ENCODE data around the gene PPP1R1A. TPM values are rescaled to one million over a fixed set of nuclear protein-coding genes. Genes with fewer than 3 reads are reported as not detected.

The PPP1R1A gene
- total RNA-seq, 1 donor from 2014 or later: not detected

DNA sequence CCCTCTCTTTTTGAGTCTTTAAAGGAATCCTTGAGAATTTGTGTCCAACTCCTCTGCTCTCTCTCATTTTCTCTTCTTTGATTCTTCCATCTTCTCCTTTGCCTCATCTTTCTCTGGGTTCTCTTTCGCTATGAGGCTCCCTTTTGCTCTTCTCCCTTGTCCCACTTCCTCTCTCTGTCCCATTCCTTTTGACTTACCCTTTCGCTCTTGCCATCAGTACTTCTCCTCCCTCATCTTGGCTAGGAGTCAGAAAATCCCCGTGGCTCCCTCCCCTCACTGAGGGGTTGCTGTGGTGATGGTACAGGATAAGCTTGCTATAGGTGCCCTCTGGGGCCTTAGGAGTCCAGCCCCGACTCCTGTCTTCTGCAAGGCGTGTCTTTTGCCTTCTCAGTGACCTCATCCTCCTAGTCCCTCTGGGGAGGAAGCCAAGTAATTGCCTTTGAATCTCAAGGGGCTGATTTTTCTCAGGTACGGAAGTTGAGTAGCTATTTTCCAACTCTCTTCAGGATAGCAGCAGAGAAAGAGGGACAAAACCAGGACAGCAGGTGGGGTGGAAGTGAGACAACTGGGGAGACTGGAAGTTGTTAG lies 32.7 kb downstream of the PPP1R1A start:
- TF ChIP-seq, protein P1, sequence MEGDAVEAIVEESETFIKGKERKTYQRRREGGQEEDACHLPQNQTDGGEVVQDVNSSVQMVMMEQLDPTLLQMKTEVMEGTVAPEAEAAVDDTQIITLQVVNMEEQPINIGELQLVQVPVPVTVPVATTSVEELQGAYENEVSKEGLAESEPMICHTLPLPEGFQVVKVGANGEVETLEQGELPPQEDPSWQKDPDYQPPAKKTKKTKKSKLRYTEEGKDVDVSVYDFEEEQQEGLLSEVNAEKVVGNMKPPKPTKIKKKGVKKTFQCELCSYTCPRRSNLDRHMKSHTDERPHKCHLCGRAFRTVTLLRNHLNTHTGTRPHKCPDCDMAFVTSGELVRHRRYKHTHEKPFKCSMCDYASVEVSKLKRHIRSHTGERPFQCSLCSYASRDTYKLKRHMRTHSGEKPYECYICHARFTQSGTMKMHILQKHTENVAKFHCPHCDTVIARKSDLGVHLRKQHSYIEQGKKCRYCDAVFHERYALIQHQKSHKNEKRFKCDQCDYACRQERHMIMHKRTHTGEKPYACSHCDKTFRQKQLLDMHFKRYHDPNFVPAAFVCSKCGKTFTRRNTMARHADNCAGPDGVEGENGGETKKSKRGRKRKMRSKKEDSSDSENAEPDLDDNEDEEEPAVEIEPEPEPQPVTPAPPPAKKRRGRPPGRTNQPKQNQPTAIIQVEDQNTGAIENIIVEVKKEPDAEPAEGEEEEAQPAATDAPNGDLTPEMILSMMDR (IDR thresholded peaks at IDR 0.05; ENCODE audit: insufficient read depth, low read length, severe bottlenecking): no peak
- Histone ChIP-seq H3K36me3 (ENCODE audit: control insufficient read depth, insufficient read depth, low read length) (no peaks in the 10 kb centered on the region), H3K4me3 (ENCODE audit: low read depth, low read length) (no peak overlapping the region), H3K27me3 (ENCODE audit: control insufficient read depth, insufficient read depth, low read length) (peaks cover 1% of the 10 kb centered on the region)
- no peak for DNase-seq (ENCODE audit: low read depth)
- no peak for FAIRE-seq

DNA sequence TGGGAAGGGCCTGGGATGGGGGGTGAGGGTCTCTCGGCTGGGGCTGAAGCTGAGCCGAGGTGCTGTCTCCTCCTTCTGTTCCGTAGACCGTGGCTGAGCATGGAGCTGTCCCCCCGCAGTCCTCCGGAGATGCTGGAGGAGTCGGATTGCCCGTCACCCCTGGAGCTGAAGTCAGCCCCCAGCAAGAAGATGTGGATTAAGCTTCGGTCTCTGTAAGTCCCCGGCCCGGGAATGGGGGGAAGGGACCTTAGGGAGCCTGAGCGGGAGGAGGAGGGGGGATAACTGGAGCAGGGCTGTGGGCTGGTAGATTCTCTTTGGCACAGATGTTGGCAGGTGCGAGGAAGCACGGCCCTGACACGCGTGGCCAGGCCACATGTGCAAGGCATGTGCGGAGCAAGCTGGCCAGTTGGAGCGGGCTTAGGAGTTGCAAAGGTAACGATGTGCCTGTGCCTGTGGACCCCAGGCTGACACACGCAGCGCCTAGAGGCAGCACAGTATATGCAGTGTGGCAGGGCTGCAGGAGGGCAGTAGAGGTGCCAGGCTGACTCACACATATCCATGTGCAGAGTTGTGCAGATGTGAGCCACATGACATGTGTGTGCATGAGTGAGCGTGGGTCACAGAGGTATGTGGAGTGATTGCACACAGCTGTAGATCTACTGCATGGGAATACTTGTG lies 38.5 kb downstream of the PPP1R1A start:
- FAIRE-seq: peak; percentile 98
- Histone ChIP-seq H3K36me3 (ENCODE audit: control insufficient read depth, insufficient read depth, low read length) (no peaks in the 10 kb centered on the region), H3K27me3 (ENCODE audit: control insufficient read depth, insufficient read depth, low read length) (peaks cover 12% of the 10 kb centered on the region), H3K4me3 (ENCODE audit: low read depth, low read length) (peak overlapping the region; percentile 19)
- TF ChIP-seq, protein P1 (IDR thresholded peaks at IDR 0.05; ENCODE audit: insufficient read depth, low read length, severe bottlenecking): peak; percentile 7
- peak; percentile 92 for DNase-seq (ENCODE audit: low read depth)

DNA sequence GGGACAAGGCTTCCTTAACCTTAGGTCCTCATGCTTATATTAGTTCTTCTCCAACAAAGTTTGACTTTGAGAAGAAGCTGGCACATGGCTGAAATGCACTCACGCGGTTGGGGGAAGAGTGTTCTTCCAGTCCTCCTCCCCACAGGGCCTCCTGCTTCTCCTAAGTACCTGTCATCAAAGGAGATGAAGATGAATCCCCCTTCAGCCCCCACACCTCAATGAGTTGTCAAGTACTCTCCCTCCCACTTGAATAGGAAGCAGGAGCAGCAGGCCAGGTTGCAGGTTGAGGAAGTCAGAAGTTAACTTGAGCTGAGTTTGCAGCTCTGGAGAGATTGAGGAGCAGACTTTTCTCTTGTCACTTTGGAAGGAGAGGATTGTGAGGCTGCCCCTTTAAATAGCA lies 41.9 kb downstream of the PPP1R1A start:
- TF ChIP-seq, protein P1 (IDR thresholded peaks at IDR 0.05; ENCODE audit: insufficient read depth, low read length, severe bottlenecking): no peak
- no peak for FAIRE-seq

DNA sequence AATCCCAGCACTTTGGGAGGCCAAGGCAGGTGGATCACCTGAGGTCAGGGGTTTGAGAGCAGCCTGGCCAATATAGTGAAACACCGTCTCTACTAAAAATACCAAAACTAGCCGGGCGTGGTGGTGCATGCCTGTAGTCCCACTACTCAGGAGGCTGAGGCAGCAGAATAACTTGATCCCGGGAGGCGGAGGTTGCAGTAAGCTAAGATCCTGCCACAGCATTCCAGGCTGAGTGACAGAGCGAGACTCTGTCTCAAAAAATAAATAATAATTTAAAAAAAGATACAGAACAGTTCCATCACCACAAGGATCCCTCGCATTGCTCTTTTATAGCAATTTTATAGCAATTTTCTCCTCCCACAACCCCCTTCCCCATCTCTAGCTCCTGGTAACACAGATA lies 43.7 kb downstream of the PPP1R1A start:
- DNase-seq (ENCODE audit: low read depth): no peak
- Histone ChIP-seq H3K36me3 (ENCODE audit: control insufficient read depth, insufficient read depth, low read length) (no peaks in the 10 kb centered on the region), H3K27me3 (ENCODE audit: control insufficient read depth, insufficient read depth, low read length) (peaks cover 8% of the 10 kb centered on the region), H3K4me3 (ENCODE audit: low read depth, low read length) (no peak overlapping the region)
- FAIRE-seq: no peak
- TF ChIP-seq, protein P1 (IDR thresholded peaks at IDR 0.05; ENCODE audit: insufficient read depth, low read length, severe bottlenecking): no peak

More for the DNA sequence above, 41.9 kb downstream of the PPP1R1A start:
- H3K27me3 ChIP-seq (ENCODE audit: control insufficient read depth, insufficient read depth, low read length): peaks cover 12% of the 10 kb centered on the region
- H3K36me3 ChIP-seq (ENCODE audit: control insufficient read depth, insufficient read depth, low read length): no peaks in the 10 kb centered on the region
- DNase-seq (ENCODE audit: low read depth): no peak
- H3K4me3 ChIP-seq (ENCODE audit: low read depth, low read length): no peak overlapping the region

DNA sequence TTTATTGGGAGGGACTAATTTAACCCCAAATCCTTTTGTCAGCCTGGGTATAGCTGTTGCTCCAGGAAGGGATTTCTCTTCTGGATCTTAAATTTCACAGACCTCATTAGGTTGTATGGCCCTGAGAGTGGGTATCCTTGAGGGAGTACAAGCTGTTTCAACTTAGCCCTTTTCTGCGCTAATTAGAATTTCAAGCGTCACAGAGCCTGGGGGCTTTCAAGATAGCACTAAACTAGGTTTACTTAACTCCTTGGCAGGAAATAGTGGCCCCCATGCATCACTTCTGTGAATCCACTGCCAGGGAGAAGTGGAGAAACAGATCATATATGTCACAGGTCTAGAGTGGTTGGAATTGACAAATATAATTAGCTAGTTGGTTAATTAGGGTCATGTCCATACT lies 44.9 kb downstream of the PPP1R1A start:
- TF ChIP-seq, protein P1 (IDR thresholded peaks at IDR 0.05; ENCODE audit: insufficient read depth, low read length, severe bottlenecking): no peak
- H3K36me3 ChIP-seq (ENCODE audit: control insufficient read depth, insufficient read depth, low read length): no peaks in the 10 kb centered on the region
- H3K4me3 ChIP-seq (ENCODE audit: low read depth, low read length): no peak overlapping the region
- DNase-seq (ENCODE audit: low read depth) (no peak), FAIRE-seq (no peak)
- peaks cover 2% of the 10 kb centered on the region for H3K27me3 ChIP-seq (ENCODE audit: control insufficient read depth, insufficient read depth, low read length)

Data from bronchial epithelial cell (primary cell).